ENCODE results near the gene FGD4. TPM values are rescaled to one million over a fixed set of nuclear protein-coding genes. Genes with fewer than 3 reads are reported as not detected.

FGD4 gene
- total RNA-seq, 4 donors from 2014 or later: 85.8 to 135 (median 123) TPM

- Histone ChIP-seq H3K4me1 (no peaks in the 10 kb centered on the region), H3K4me3 (no peak overlapping the region), H3K9me3 (no peaks in the 10 kb centered on the region), H3K27ac (no peak overlapping the region), H3K36me3 (no peaks in the 10 kb centered on the region), H3K27me3 (no peaks in the 10 kb centered on the region)
- TF ChIP-seq CTCF (IDR thresholded peaks at IDR 0.05): no peak
- TF ChIP-seq POLR2A (IDR thresholded peaks at IDR 0.05): no peak
- DNase-seq: no peak
Measured at GRCh38 chr12:32512379-32512778, 113.0 kb downstream of the FGD4 start.

- Histone ChIP-seq H3K36me3 (no peaks in the 10 kb centered on the region), H3K4me3 (no peak overlapping the region), H3K27me3 (no peaks in the 10 kb centered on the region), H3K9me3 (no peaks in the 10 kb centered on the region), H3K27ac (no peak overlapping the region), H3K4me1 (no peaks in the 10 kb centered on the region)
- TF ChIP-seq POLR2A (IDR thresholded peaks at IDR 0.05): no peak
- TF ChIP-seq CTCF (IDR thresholded peaks at IDR 0.05): no peak
- DNase-seq: no peak
Measured at GRCh38 chr12:32512910-32513309, 113.6 kb downstream of the FGD4 start.

GRCh38 chr12:32515137-32515873 is 115.9 kb downstream of the FGD4 start:
- no peak for DNase-seq
- no peak overlapping the region for H3K27ac ChIP-seq
- TF ChIP-seq POLR2A (IDR thresholded peaks at IDR 0.05): no peak
- TF ChIP-seq CTCF (IDR thresholded peaks at IDR 0.05): no peak

GRCh38 chr12:32516230-32516629 is 116.9 kb downstream of the FGD4 start:
- no peaks in the 10 kb centered on the region for H3K9me3 ChIP-seq
- no peak for DNase-seq
- TF ChIP-seq CTCF (IDR thresholded peaks at IDR 0.05) (no peak), POLR2A (IDR thresholded peaks at IDR 0.05) (no peak)
- H3K4me1 ChIP-seq: no peaks in the 10 kb centered on the region
- H3K36me3 ChIP-seq: no peaks in the 10 kb centered on the region
- H3K27ac ChIP-seq: no peak overlapping the region
- no peak overlapping the region for H3K4me3 ChIP-seq
- H3K27me3 ChIP-seq: no peaks in the 10 kb centered on the region

More at GRCh38 chr12:32515137-32515873, 115.9 kb downstream of the FGD4 start:
- H3K36me3 ChIP-seq: no peaks in the 10 kb centered on the region
- no peaks in the 10 kb centered on the region for H3K4me1 ChIP-seq
- H3K9me3 ChIP-seq: no peaks in the 10 kb centered on the region
- H3K27me3 ChIP-seq: no peaks in the 10 kb centered on the region
- no peak overlapping the region for H3K4me3 ChIP-seq

- peaks cover 0 to under 1% (median 0%) of the 10 kb centered on the region in 4 donors for H3K4me1 ChIP-seq
- TF ChIP-seq POLR2A (IDR thresholded peaks at IDR 0.05) (no peak), CTCF (IDR thresholded peaks at IDR 0.05) (no peak)
Measured at GRCh38 chr12:32517966-32518365, 118.6 kb downstream of the FGD4 start.

More at GRCh38 chr12:32517966-32518365, 118.6 kb downstream of the FGD4 start:
- no peak for DNase-seq
- H3K36me3 ChIP-seq: no peaks in the 10 kb centered on the region
- H3K27me3 ChIP-seq: no peaks in the 10 kb centered on the region
- H3K9me3 ChIP-seq: no peaks in the 10 kb centered on the region
- no peak overlapping the region for H3K4me3 ChIP-seq
- no peak overlapping the region for H3K27ac ChIP-seq
